GM19099 (cell line): Measurements from ENCODE around the gene TSPAN15.

Experiments
- POLR2A ChIP-seq: IDR thresholded peaks from 3 replicates; pipeline ENCODE4 v1.6.1; 2011; ENCODE audit warnings: low read depth; ENCODE audit not compliant: insufficient read length; ENCODE audit errors: extremely low read depth

Gene TSPAN15

DNA sequence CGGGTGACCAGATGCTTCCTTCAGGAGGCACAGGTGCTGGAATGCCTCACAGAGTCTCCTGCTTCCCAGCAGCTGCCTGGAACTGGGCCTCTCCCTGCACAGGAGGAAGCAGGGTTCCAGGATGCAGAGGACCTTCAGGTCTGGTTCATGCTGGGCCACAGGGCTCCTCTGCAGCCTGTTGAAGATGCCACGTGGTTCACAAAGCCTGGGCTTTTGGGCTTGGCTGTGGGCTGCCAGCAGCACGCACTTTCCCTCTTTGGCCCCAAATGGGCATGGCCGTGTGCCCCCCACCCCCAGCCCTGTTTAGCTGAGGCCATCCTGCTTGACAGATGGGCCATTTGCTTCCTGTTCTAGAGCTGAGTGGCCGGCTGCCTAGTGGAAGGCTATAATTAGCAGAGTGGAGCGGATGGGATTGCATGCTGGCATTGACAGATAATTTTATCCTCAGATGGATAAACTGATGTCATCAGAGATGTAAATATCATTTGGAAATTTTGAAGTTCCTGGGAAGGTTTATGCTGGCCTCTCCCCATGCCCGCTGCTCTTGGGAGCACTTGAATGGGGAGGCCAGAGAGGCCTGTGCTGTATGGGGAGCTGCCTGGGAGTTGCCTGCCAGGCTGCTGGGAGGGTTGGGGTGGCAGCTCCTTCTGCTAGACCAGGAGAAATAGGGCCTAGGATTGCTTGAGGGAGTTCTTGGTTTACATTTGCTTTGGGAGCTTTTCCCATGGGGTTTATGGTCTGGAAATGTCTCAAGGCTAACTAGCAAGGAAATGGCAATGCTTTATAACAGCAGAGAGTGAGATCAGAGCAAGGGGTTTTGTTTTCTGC lies 28.2 kb downstream of the TSPAN15 start:
- TF ChIP-seq POLR2A, result no peak

DNA sequence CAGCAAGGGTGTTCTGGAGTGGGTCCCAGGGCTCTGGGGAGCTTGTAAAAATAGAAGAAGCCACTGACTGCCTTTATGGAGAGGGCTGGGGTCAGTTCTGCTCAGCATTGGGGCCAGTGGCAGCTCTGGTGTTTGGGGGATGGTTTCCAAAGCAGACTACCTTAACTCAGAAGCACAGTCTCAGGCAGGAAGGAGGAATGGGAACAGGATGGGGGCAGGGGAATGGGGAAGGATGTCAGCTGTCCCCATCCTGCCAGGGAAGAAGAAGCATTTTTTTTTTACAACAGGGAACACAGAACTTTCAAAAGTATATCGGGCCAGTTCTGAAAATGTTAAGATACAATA lies 28.8 kb downstream of the TSPAN15 start:
- no peak for TF ChIP-seq POLR2A

DNA sequence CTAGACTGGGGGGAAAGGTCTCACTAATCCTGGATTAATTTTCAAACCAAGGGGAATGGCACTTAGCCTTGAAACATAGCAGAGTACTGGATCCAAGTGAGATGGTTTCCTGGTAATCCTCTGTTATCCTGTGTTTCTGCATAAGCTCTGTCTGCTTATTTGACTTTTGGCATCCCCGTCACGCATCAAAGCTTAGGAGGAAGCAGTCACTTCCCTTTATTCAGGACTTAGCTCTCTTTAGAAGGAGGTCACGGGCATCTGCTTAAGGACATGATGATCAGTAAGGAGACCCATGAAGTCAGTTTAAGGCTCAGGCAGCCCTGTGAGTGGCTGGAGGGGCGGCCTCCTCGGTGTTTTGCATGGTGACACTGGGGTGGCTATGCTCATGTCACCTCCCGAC lies 30.0 kb downstream of the TSPAN15 start:
- TF ChIP-seq POLR2A, result no peak

DNA sequence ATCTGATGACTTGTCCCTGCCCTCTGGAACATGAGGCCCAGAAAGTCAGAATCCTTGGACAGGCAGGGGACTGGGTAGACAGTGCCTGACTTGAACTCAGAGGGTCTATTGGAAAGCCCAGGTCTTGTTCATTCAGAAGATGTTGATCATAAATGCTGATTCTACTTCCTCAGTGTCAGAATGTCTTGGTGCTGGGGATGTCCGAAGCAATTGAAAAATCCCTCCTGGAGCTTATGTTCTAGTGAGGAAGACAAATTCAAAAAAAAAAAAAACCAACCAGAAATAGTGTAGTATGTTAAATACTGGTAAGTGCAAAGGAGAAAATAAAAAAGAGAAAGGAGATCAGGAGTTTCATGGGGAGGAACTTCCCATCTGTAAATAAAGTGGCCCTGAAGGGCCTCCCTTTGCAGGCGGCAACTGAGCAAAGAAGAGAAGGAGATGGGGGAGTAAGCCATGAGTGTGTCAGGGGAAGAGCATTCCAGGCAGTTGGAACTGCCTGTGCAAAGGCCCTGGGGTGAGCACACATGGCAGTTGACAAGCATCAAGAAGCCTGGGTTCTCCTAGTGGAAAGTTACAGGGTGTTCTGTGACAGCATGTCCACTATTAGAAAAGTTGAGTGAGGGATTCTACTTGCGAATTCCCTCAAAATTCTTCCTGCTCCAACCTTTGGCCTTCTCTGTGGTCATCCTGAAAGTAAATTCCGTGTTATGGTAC lies 30.7 kb downstream of the TSPAN15 start:
- TF ChIP-seq POLR2A, result no peak

DNA sequence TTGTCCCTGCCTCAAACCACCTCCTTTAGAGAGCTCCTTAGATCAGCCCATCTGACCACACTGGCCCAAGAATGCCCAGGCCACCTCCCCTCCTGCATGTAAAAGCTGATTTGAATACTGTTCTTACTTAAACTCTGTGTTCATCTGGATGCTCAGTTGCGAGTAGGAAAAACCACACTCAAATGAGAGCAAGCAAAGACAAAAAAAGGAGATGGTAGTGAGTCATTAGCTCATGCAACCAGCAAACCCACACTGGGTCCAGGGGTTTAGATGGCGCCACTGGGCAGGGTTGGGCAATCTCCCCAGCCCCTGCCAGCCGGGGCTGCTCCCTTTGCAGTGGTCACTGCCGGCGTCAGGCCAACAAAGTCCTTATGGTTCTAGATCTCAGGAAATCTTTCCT lies 32.7 kb downstream of the TSPAN15 start:
- TF ChIP-seq POLR2A, result no peak

- no peak for TF ChIP-seq POLR2A
Measured at GRCh38 chr10:69484736-69485135, 33.5 kb downstream of the TSPAN15 start.

DNA sequence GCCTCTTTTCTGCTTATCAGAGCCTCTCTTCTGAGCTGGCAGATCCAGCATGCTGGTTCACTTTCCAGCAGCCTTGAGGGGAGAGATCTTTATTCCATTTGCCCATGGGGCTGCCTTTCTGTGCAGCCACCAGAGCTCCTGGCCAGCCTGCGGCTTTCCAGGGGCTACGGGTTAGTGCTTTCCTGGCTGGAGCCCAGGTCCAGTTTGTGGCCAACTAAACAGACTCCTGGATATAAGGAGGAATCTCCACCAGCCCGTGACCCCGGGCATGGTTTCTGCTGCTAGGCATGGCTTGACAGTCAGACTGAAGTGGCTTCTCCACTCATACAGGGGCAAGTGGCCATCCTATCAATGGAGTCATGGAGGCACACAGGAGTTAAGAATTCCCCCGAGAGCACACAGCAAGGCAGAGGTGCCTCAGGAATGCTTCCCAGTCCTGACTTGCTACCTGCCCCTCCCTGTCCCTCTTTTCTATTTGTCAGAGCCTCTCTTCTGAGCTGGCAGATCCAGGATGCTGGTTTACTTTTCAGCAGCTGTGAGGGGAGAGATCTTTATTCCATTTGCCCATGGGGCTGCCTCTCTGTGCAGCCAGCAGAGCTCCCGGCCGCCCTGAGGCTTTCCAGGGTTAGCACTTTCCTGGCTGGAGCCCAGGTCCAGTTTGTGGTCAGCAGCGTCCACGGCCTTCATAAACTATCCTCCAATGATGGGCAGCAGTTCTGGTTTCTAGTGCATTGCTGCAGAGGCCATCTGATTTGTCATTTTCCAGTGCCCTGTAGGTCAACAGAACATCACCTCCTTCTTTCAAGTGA lies 35.9 kb downstream of the TSPAN15 start:
- TF ChIP-seq POLR2A, result no peak

DNA sequence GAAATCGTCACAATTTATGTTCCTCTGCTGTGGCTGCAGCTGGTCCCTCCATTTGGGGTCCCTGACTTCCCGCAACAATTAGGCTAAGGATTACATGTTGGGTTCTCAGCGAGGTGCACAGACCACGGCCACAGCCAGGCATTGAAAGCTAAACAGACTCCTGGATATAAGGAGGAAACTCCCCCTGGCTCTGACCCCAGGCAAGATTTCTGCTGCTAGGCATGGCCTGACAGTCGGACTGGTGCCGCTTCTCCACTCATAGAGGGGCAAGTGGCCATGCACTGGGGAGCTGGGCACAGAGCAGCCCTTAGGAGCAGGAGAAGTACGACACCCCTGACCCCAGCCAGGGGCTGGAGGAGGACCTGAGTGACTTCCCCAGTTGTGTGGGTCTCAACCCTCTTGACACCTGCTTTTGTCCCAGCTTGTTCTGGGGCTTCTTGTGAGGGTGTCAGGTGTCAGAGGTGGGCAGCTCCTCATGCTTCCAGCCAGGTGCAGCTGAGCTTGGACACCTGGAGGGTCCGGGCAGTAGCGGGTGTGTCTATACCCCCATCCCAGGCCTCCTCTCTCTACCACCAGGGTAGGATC lies 38.3 kb downstream of the TSPAN15 start:
- TF ChIP-seq POLR2A, result no peak

- TF ChIP-seq POLR2A, result no peak
Measured at GRCh38 chr10:69490876-69491275, 39.6 kb downstream of the TSPAN15 start.

GRCh38 chr10:69491611-69492010 lies 40.3 kb downstream of the TSPAN15 start:
- TF ChIP-seq POLR2A, result no peak

- no peak for TF ChIP-seq POLR2A
Measured at GRCh38 chr10:69492091-69492745, 41.0 kb downstream of the TSPAN15 start.

DNA sequence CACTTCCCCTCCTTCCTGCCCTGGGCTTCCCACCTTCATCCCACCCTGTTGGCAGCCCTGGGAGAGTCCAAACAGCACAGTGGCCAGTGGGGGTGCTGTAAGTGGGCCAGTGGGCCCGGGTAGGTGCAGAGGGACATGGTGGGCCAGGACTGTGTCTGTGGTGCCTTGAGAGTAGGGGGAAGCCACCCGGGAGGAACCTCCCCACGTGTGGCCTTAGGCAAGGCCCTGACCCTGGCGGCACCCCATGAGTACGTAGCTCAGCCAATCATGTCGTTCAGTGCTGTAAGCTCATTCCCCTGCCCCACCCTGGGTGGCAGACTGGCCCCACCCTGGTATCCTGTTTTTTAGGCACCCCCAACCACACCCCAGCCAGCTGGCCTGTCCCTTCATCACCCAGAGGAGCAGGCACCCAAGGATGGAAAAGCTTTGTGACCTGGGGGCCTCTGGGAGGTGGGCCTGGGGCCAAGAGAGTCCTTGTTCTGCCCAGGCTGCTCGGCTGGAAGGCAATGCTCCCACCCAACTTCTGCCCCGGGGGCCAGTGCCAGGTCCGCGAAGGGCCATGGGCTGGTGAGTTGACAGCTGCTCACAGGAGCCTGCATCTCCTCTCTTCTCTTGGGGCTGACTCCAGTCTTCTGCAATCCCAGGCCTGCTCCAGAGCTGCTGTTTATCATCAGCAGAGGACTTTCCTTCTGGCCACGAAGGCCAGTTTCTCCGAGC lies 41.6 kb downstream of the TSPAN15 start:
- no peak for TF ChIP-seq POLR2A

- TF ChIP-seq POLR2A, result no peak
Measured at GRCh38 chr10:69494626-69495558, 43.6 kb downstream of the TSPAN15 start.
